GM12878 (cell line): ENCODE results near the gene LAMA5.

Experiments used
- ASH2L ChIP-seq: fragments of 300-600, 200-600 bp; sonication (generic); IDR thresholded peaks from 2 replicates; pipeline ENCODE4 v1.6.1; 2017; ENCODE audit warnings: low read depth, mild to moderate bottlenecking, borderline replicate concordance
- BRCA1 ChIP-seq: IDR thresholded peaks from 2 replicates; pipeline ENCODE4 v1.6.1; 2011; ENCODE audit warnings: low read depth, low read length, improper control_type of control experiment
- CEBPB ChIP-seq, 2 experiments: fragments of 150-350 bp in 1 of 2; IDR thresholded peaks; 2 replicates each; pipeline ENCODE4 v1.6.1; 2012 to 2014; ENCODE audit warnings: low read depth in 2 of 2, low read length in 2 of 2, borderline replicate concordance in 1 of 2, inconsistent platforms in 1 of 2
- JUND ChIP-seq: IDR thresholded peaks from 2 replicates; pipeline ENCODE4 v1.6.1; 2012; ENCODE audit warnings: low read depth, mild to moderate bottlenecking, low read length, improper control_type of control experiment, moderate library complexity
- NBN ChIP-seq: fragments of 450-650 bp; IDR thresholded peaks from 2 replicates; pipeline ENCODE4 v1.6.1; 2016
- PML ChIP-seq: IDR thresholded peaks from 2 replicates; pipeline ENCODE4 v1.6.1; 2012; ENCODE audit warnings: low read length, inconsistent platforms
- POLR2AphosphoS5 ChIP-seq: IDR thresholded peaks from 2 replicates; pipeline ENCODE4 v1.6.1; 2011; ENCODE audit warnings: mild to moderate bottlenecking, low read length, inconsistent platforms
- SREBF1 ChIP-seq: IDR thresholded peaks from 2 replicates; pipeline ENCODE4 v1.6.1; 2012; ENCODE audit warnings: mild to moderate bottlenecking, low read length
- YY1 ChIP-seq: IDR thresholded peaks from 2 replicates; pipeline ENCODE4 v1.6.1; 2011; ENCODE audit warnings: low read depth, mild to moderate bottlenecking, low read length

- no peak for TF ChIP-seq NBN
- no peak for TF ChIP-seq CEBPB (IDR thresholded peaks at IDR 0.05; ENCODE audit: borderline replicate concordance in 1 of 2, low read depth in 2 of 2, low read length in 2 of 2)
- TF ChIP-seq POLR2AphosphoS5, result no peak
- TF ChIP-seq BRCA1, result no peak
- TF ChIP-seq SREBF1, result no peak
- TF ChIP-seq PML, result no peak
- no peak for TF ChIP-seq JUND
- TF ChIP-seq ASH2L, result no peak
- TF ChIP-seq YY1, result no peak
Measured at GRCh38 chr20:62297449-62298227, 69.5 kb downstream of the LAMA5 start.
